BJ (cell line): ENCODE results near the gene KANTR. TPM values are rescaled to one million over a fixed set of nuclear protein-coding genes. Genes with fewer than 3 reads are reported as not detected.
A peak's percentile ranks its signal among the peaks of the same experiment; 100 is the strongest.

ENCODE experiments used
- CTCF ChIA-PET: fragments of 350-600 bp; formaldehyde crosslinking; extraction: SDS; loops from one replicate; lab custom pipeline; 2021; ENCODE audit warnings: antibody characterized with exemption, inconsistent platforms; lab: Yijun Ruan, JAX
- POLR2A ChIA-PET: fragments of 300-600 bp; sonication (Branson Sonifier 250); formaldehyde crosslinking; extraction: SDS; loops from one replicate; lab custom pipeline; 2021; ENCODE audit warnings: antibody characterized with exemption; lab: Charles Lee
- DNase-seq: peaks from one replicate; pipeline ENCODE4 v3.0.0-alpha.2; 2011; ENCODE audit warnings: low read depth
- H3K27me3 ChIP-seq: 2 replicates; pipeline ENCODE4 v1.6.0; 2011; ENCODE audit warnings: low read length; ENCODE audit not compliant: control insufficient read depth, insufficient read depth
- H3K36me3 ChIP-seq: 2 replicates; pipeline ENCODE4 v1.5.1; 2011; ENCODE audit warnings: low read length; ENCODE audit not compliant: control insufficient read depth, insufficient read depth
- H3K4me3 ChIP-seq: 2 replicates; pipeline ENCODE4 v1.5.1; 2011; ENCODE audit warnings: low read depth, mild to moderate bottlenecking, control low read depth, low read length
- polyA plus RNA-seq: library from polyadenylated mRNA; depleted of rRNA; stranded (reverse); fragments of >200 nt; gene quantifications from 2 replicates; pipeline ENCODE4 v1.2.3, GENCODE V29; 2011
- TF ChIP-seq, protein P1 (sequence below): IDR thresholded peaks from 2 replicates; pipeline ENCODE4 v1.5.1; 2011; ENCODE audit warnings: low read depth, mild to moderate bottlenecking, control low read depth, inconsistent platforms, low read length, moderate library complexity; ENCODE audit not compliant: insufficient read depth

The KANTR gene
- polyA plus RNA-seq, 1 experiment: 2.3 TPM

DNA sequence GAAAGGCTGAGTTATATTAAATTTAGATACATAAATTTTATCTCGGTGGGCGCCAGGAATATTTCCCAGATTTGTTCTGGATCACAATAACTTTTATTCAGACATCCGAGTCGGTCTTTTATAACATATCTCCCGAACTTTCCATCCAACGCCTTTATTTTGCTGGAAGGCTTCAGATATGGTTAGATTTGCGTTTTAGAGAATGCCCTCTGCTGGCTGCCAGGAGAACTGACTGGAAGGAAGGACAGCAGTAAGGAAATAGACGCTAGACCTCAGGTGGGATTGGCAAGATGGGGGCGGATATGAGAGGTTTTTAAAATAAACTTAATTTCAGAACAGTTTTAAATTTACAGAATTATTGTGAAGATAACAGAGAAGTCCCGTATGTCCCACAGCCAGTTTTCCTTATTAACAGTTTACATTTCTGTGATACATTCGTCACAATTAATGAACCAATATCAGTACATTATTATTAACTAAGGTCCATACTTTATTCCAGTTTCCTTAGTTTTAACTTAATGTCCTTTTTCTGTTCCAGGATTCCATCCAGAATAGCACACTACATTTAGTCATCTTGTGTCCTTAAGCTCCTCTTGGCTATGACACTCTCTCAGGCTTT, 4.6 kb upstream of the KANTR start:
- DNase-seq: no peak
- Histone ChIP-seq H3K36me3 (peaks cover 12% of the 10 kb centered on the region), H3K4me3 (peak overlapping the region; percentile 32), H3K27me3 (no peaks in the 10 kb centered on the region)
- CTCF ChIA-PET: interaction anchor here (0.6 to 1.0 kb wide), 3 partner anchors 11 to 24 kb away, joined by 3 to 4 read pairs (median 3); no protein-coding TSS in a partner anchor
- TF ChIP-seq, protein P1, sequence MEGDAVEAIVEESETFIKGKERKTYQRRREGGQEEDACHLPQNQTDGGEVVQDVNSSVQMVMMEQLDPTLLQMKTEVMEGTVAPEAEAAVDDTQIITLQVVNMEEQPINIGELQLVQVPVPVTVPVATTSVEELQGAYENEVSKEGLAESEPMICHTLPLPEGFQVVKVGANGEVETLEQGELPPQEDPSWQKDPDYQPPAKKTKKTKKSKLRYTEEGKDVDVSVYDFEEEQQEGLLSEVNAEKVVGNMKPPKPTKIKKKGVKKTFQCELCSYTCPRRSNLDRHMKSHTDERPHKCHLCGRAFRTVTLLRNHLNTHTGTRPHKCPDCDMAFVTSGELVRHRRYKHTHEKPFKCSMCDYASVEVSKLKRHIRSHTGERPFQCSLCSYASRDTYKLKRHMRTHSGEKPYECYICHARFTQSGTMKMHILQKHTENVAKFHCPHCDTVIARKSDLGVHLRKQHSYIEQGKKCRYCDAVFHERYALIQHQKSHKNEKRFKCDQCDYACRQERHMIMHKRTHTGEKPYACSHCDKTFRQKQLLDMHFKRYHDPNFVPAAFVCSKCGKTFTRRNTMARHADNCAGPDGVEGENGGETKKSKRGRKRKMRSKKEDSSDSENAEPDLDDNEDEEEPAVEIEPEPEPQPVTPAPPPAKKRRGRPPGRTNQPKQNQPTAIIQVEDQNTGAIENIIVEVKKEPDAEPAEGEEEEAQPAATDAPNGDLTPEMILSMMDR: peak; percentile 71
- POLR2A ChIA-PET: no interaction called here

DNA sequence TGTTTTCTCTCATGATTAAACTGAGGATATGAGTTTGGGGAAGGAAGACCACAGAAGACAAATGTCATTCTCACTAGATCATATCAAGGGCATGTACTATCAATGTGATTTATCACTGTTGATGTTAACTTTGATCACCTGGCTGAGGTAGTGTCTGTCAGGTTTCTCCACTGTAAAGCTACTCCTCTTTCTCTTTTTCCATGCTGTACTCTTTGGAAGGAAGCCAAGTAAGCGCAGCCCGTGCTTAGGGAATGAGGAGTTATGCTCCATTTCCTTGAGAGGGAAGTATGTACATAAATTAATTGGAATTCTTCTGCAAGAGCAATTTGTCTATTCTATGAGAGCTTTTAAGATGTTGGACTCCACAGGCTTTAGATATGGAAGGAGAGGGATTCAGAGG, 4.0 kb upstream of the KANTR start:
- no peak for DNase-seq
- ChIA-PET POLR2A (no interaction called here), CTCF (interaction anchor here (0.6 to 0.9 kb wide), 2 partner anchors 20 to 70 kb away, joined by 3 to 4 read pairs; no protein-coding TSS in a partner anchor)
- peaks cover 11% of the 10 kb centered on the region for H3K36me3 ChIP-seq
- H3K27me3 ChIP-seq: no peaks in the 10 kb centered on the region
- no peak overlapping the region for H3K4me3 ChIP-seq
- TF ChIP-seq, protein P1: no peak

DNA sequence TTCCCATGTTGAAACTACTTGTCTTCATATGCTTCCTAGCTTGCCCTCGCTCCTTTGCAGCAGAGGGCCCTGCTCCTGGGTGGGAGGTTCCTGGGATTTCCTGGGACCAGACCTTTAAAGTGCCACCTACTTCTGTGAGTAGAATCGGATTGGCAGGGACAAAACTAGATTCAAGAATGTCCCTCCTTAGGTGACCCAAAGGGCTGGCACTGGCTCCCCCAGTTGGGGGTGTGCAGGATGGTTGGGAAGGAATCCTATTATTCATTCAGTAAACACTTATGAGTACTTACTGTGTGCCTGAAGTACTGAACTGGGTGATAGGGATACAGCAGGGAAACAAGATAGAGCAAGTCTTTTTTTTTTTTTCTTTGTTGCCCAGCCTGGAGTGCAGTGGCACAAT, 2.6 kb upstream of the KANTR start:
- H3K27me3 ChIP-seq: no peaks in the 10 kb centered on the region
- CTCF ChIA-PET: no interaction called here
- peaks cover 2% of the 10 kb centered on the region for H3K36me3 ChIP-seq
- TF ChIP-seq, protein P1: no peak
- no peak for DNase-seq
- H3K4me3 ChIP-seq: no peak overlapping the region
- POLR2A ChIA-PET: no interaction called here

DNA sequence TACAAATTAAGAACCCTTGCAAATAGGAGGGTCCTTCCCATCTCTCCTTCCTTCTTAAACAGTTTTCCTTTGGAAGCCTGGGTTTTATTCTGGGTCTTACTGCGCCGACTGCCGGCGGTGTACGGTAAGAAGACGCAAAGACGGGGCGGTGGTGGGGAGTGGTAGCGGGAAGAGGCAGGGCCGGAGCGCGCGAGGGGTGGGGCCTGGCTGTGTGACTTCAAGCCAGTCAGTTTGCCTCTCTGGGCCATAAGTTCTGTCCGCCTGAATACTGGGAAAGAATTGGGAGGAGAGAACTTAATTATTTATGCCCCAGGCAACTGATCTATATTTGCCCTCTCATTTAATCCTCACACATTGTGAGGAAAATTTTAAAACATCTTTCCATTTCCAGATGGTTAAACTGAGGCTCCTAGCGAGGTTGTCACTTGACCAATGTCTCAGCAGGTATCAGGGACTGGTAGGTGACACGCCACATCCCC, 726 bp upstream of the KANTR start:
- H3K36me3 ChIP-seq: no peaks in the 10 kb centered on the region; the same call in 1 of the 2 replicates
- ChIA-PET POLR2A (no interaction called here), CTCF (no interaction called here)
- no peak for DNase-seq
- TF ChIP-seq, protein P1: peak; percentile 61
- peak overlapping the region; percentile 48 for H3K4me3 ChIP-seq
- no peaks in the 10 kb centered on the region for H3K27me3 ChIP-seq

DNA sequence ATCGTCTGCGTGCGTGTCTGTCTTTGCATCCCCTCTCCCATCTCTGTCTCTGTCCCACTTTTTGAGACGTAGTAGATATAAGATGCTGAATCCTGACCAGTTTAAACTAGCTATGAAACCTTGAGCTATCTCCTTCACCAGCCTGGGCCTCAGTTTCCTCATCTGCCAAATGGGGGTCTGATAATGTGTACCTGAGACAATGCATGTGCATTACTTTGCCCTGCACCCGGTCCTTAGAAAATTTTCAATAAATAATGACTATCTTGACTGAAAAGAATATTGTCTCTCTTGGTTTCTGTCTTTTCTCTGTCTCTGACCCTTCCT, 602 bp downstream of the KANTR start:
- TF ChIP-seq, protein P1: no peak
- POLR2A ChIA-PET: no interaction called here

More for the DNA sequence above, 602 bp downstream of the KANTR start:
- no peak for DNase-seq
- H3K27me3 ChIP-seq: no peaks in the 10 kb centered on the region
- no peaks in the 10 kb centered on the region for H3K36me3 ChIP-seq
- H3K4me3 ChIP-seq: peak overlapping the region; percentile 79
- CTCF ChIA-PET: no interaction called here
